ENCODE data around the gene LRRC51.
A peak's percentile ranks its signal among the peaks of the same experiment; 100 is the strongest.

LRRC51 gene

DNA sequence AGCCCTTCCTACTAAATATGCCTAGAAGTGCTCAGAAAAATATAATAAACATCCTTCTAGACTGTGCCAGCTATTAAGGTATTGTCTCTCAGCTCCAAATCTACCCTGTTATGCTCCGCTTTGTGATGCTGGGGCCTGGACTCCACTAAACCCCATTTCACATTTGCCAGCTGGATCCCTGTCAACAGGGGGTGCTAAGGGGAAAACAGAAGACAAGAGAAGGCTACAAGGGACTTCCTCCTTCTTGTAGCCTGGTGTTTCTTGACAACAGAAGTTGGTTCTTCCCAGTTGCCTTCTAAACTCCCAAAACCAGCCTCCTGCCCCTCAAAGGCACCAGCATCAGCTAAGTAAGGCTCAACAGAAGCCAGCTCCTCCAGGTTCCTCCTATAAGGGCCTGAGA, 5.5 kb upstream of the LRRC51 start:
- Histone ChIP-seq H3K4me1 (ENCODE audit: low read length) (peaks cover 47% of the 10 kb centered on the region), H3K9me3 (replicated peaks; ENCODE audit: insufficient read depth, low read length) (no peaks in the 10 kb centered on the region), H3K27ac (ENCODE audit: low read length) (no peak overlapping the region), H3K4me2 (ENCODE audit: low read depth, low read length) (no peak overlapping the region), H3K27me3 (replicated peaks; ENCODE audit: insufficient read depth, low read length) (no peaks in the 10 kb centered on the region), H3K4me3 (ENCODE audit: low read length) (no peak overlapping the region), H3K9ac (ENCODE audit: low read length) (no peak overlapping the region), H2AFZ (ENCODE audit: low read length) (no peak overlapping the region), H4K20me1 (ENCODE audit: insufficient read depth, low read length) (peaks cover 4% of the 10 kb centered on the region; the same call in 1 of the 2 replicates), H3F3A (ENCODE audit: insufficient read depth, low read length) (peaks cover 30% of the 10 kb centered on the region), H3K36me3 (replicated peaks; ENCODE audit: insufficient read depth, low read length) (no peaks in the 10 kb centered on the region), H3K9me2 (replicated peaks; ENCODE audit: insufficient read depth, low read length) (no peaks in the 10 kb centered on the region), H3K79me2 (ENCODE audit: low read length) (peaks cover 98% of the 10 kb centered on the region)
- DNase-seq, result no peak
- no peak for TF ChIP-seq EZH2 (optimal IDR thresholded peaks at IDR 0.05; ENCODE audit: low read depth, low read length)
- TF ChIP-seq, protein P1, sequence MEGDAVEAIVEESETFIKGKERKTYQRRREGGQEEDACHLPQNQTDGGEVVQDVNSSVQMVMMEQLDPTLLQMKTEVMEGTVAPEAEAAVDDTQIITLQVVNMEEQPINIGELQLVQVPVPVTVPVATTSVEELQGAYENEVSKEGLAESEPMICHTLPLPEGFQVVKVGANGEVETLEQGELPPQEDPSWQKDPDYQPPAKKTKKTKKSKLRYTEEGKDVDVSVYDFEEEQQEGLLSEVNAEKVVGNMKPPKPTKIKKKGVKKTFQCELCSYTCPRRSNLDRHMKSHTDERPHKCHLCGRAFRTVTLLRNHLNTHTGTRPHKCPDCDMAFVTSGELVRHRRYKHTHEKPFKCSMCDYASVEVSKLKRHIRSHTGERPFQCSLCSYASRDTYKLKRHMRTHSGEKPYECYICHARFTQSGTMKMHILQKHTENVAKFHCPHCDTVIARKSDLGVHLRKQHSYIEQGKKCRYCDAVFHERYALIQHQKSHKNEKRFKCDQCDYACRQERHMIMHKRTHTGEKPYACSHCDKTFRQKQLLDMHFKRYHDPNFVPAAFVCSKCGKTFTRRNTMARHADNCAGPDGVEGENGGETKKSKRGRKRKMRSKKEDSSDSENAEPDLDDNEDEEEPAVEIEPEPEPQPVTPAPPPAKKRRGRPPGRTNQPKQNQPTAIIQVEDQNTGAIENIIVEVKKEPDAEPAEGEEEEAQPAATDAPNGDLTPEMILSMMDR (IDR thresholded peaks at IDR 0.05; ENCODE audit: low read length), result no peak; the same call in 1 of the 2 replicates
- TF ChIP-seq EZH2phosphoT487 (IDR thresholded peaks at IDR 0.05; ENCODE audit: low read length), result no peak

DNA sequence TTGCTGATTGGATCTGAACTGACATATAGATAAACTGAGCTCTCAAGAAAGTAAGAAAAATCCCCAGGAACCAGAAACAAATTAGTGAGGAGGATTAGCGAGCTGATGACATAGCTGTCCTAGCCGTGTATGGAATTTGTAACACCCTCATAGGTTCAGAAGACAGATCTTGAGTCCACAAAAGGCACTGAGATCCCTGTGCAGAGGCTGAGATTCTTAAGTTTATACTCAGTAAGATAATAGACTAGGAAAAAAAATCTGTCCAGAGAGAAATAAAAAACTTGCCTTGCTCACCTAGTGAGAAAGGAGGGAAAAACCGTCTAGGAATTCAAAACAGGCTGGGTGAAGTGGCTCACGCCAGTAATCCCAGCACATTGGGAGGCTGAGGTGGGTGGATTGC, 4.9 kb upstream of the LRRC51 start:
- H3K9me2 ChIP-seq (replicated peaks; ENCODE audit: insufficient read depth, low read length), result no peaks in the 10 kb centered on the region
- no peaks in the 10 kb centered on the region; the same call in 1 of the 2 replicates for H4K20me1 ChIP-seq (ENCODE audit: insufficient read depth, low read length)
- H3K4me1 ChIP-seq (ENCODE audit: low read length), result peaks cover 41% of the 10 kb centered on the region
- H3K79me2 ChIP-seq (ENCODE audit: low read length), result peaks cover 92% of the 10 kb centered on the region
- H3K27ac ChIP-seq (ENCODE audit: low read length), result no peak overlapping the region
- H3K4me2 ChIP-seq (ENCODE audit: low read depth, low read length), result no peak overlapping the region
- no peak overlapping the region for H2AFZ ChIP-seq (ENCODE audit: low read length)
- no peak overlapping the region for H3K4me3 ChIP-seq (ENCODE audit: low read length)
- no peaks in the 10 kb centered on the region for H3K36me3 ChIP-seq (replicated peaks; ENCODE audit: insufficient read depth, low read length)
- no peak for DNase-seq
- H3K9me3 ChIP-seq (replicated peaks; ENCODE audit: insufficient read depth, low read length), result no peaks in the 10 kb centered on the region
- TF ChIP-seq EZH2 (optimal IDR thresholded peaks at IDR 0.05; ENCODE audit: low read depth, low read length) (no peak), EZH2phosphoT487 (IDR thresholded peaks at IDR 0.05; ENCODE audit: low read length) (no peak)
- TF ChIP-seq, protein P1 (IDR thresholded peaks at IDR 0.05; ENCODE audit: low read length), result no peak
- no peaks in the 10 kb centered on the region for H3K27me3 ChIP-seq (replicated peaks; ENCODE audit: insufficient read depth, low read length)
- H3F3A ChIP-seq (ENCODE audit: insufficient read depth, low read length), result peaks cover 23% of the 10 kb centered on the region
- H3K9ac ChIP-seq (ENCODE audit: low read length), result no peak overlapping the region

DNA sequence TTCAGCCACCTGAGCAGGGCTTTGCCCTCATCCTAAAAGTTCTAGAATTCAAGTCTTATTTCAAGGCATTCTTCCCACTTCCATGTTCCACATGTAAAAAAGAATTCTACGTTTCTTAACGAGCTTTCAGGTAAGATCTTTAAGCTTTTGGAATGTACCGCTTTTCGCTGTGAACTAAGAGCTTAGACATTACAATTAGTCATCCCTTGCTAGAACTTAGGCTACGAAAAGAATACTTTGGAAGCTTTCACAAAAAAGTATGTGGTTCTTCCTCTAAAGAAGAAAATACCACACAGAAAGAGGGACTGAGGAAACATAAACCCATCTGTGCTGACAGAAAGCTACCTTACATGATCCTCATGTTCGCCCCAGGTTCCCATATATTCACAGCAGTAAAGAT, 2.2 kb upstream of the LRRC51 start:
- Histone ChIP-seq H3K9me3 (replicated peaks; ENCODE audit: insufficient read depth, low read length) (no peaks in the 10 kb centered on the region), H3K9ac (ENCODE audit: low read length) (peak overlapping the region; percentile 79; the same call in 1 of the 2 replicates), H3K79me2 (ENCODE audit: low read length) (peaks cover 64% of the 10 kb centered on the region), H3K4me2 (ENCODE audit: low read depth, low read length) (peak overlapping the region; percentile 75), H3K27me3 (replicated peaks; ENCODE audit: insufficient read depth, low read length) (no peaks in the 10 kb centered on the region), H3K4me1 (ENCODE audit: low read length) (peaks cover 33% of the 10 kb centered on the region), H3K9me2 (replicated peaks; ENCODE audit: insufficient read depth, low read length) (no peaks in the 10 kb centered on the region), H3K27ac (ENCODE audit: low read length) (no peak overlapping the region), H4K20me1 (ENCODE audit: insufficient read depth, low read length) (no peaks in the 10 kb centered on the region), H3F3A (ENCODE audit: insufficient read depth, low read length) (peaks cover 19% of the 10 kb centered on the region), H3K4me3 (ENCODE audit: low read length) (peak overlapping the region; percentile 91), H2AFZ (ENCODE audit: low read length) (no peak overlapping the region), H3K36me3 (replicated peaks; ENCODE audit: insufficient read depth, low read length) (no peaks in the 10 kb centered on the region)
- no peak for TF ChIP-seq EZH2phosphoT487 (IDR thresholded peaks at IDR 0.05; ENCODE audit: low read length)
- TF ChIP-seq EZH2 (optimal IDR thresholded peaks at IDR 0.05; ENCODE audit: low read depth, low read length), result no peak
- TF ChIP-seq, protein P1 (IDR thresholded peaks at IDR 0.05; ENCODE audit: low read length), result no peak
- no peak for DNase-seq
